CD4-positive, alpha-beta T cell (primary cell): ENCODE measurements around the gene TUBGCP2. TPM values are rescaled to one million over a fixed set of nuclear protein-coding genes. Genes with fewer than 3 reads are reported as not detected.

Source experiments
- ATAC-seq: fragments of 200-7000 bp; cut with Tn5 transposase; one replicate; pipeline ENCODE4 v1.10.0; 2022; ENCODE audit warnings: mild to moderate bottlenecking; ENCODE audit not compliant: poor library complexity
- CTCF ChIA-PET: fragments of 350-600 bp; sonication (Branson Sonifier 250); formaldehyde crosslinking; loops from one replicate; lab custom pipeline; 2021; ENCODE audit warnings: antibody characterized with exemption, inconsistent platforms; lab: Charles Lee
- POLR2A ChIA-PET: fragments of 350-600 bp; sonication (Branson Sonifier 250); formaldehyde crosslinking; loops from one replicate; lab custom pipeline; 2021; ENCODE audit warnings: antibody characterized with exemption, inconsistent platforms; lab: Charles Lee
- DNase-seq, 14 experiments: peaks; one replicate each; pipeline ENCODE4 v3.0.0-alpha.2; 2013 to 2020; ENCODE audit warnings: mixed read lengths in 2 of 14
- H3K27ac ChIP-seq, 2 donors: one replicate each; pipeline versions ENCODE4 v1.5.1 to v1.7.0; 2013; ENCODE audit warnings: low read length in 2 of 2, low read depth in 1 of 2, mild to moderate bottlenecking in 1 of 2
- H3K27me3 ChIP-seq, 2 experiments: 1 replicate in 1 of 2; 2 replicates in 1 of 2; pipeline versions ENCODE4 v1.6.1 to v1.7.0; 2013; ENCODE audit warnings: low read length in 2 of 2, control low read depth in 1 of 2, mild to moderate bottlenecking in 1 of 2, moderate library complexity in 1 of 2; ENCODE audit not compliant: insufficient read depth in 2 of 2, control insufficient read depth in 1 of 2
- H3K36me3 ChIP-seq: one replicate; pipeline ENCODE4 v1.6.1; 2013; ENCODE audit warnings: low read length, control low read depth; ENCODE audit not compliant: insufficient read depth
- H3K4me1 ChIP-seq: one replicate; pipeline ENCODE4 v1.6.1; 2013; ENCODE audit warnings: low read length, control low read depth; ENCODE audit not compliant: insufficient read depth
- H3K4me3 ChIP-seq: one replicate; pipeline ENCODE4 v1.5.1; 2013; ENCODE audit warnings: mild to moderate bottlenecking, low read length, moderate library complexity
- H3K9me3 ChIP-seq, 2 experiments: 1 replicate in 1 of 2; 2 replicates in 1 of 2; pipeline versions ENCODE4 v1.6.1 to v1.7.0; 2013; ENCODE audit warnings: low read length in 2 of 2, mild to moderate bottlenecking in 2 of 2, control low read depth in 1 of 2, moderate library complexity in 1 of 2; ENCODE audit not compliant: control insufficient read depth in 1 of 2, insufficient read depth in 1 of 2
- H3K27ac Mint-ChIP-seq: one replicate; pipeline ENCODE4 v1.8.0; 2020; ENCODE audit warnings: mixed read lengths
- H3K27me3 Mint-ChIP-seq: one replicate; pipeline ENCODE4 v1.8.0; 2021; ENCODE audit warnings: mixed read lengths
- H3K36me3 Mint-ChIP-seq: one replicate; pipeline ENCODE4 v1.8.0; 2021; ENCODE audit warnings: low read depth, mixed read lengths
- H3K4me1 Mint-ChIP-seq: one replicate; pipeline ENCODE4 v1.8.0; 2021; ENCODE audit warnings: low read depth, mixed read lengths
- H3K4me3 Mint-ChIP-seq: one replicate; pipeline ENCODE4 v1.8.0; 2020; ENCODE audit warnings: mild to moderate bottlenecking, mixed read lengths
- H3K9me3 Mint-ChIP-seq: one replicate; pipeline ENCODE4 v1.8.0; 2020; ENCODE audit warnings: mixed read lengths
- CTCF ChIP-seq: fragments of 200-600 bp; IDR thresholded peaks from one replicate; pipeline ENCODE4 v1.8.0; 2022; ENCODE audit warnings: antibody characterized with exemption, mild to moderate bottlenecking
- intact Hi-C, 2 experiments: fragments of 100-400 bp; cut with DNase I in 1 of 2; cut with micrococcal nuclease in 1 of 2; formaldehyde crosslinking; loops; one replicate each; pipeline versions ENCODE4 v1.15.1 to v1.9.0; 2023 to 2025; cut with DNase I, micrococcal nuclease
- total RNA-seq, 174 experiments: library from RNA in 2 of 174; stranded (reverse) in 2 of 174; gene quantifications; one replicate each; pipeline ENCODE4 v1.2.3 and lab custom pipeline; 2021 to 2026

TUBGCP2 gene
- total RNA-seq, 2 experiments from 2014 or later, result 89.3 to 94.2 TPM

GRCh38 chr10:133302230-133302629 is 6.4 kb downstream of the TUBGCP2 start:
- Mint-ChIP-seq H3K27me3 (no peaks in the 10 kb centered on the region), H3K9me3 (no peaks in the 10 kb centered on the region), H3K4me3 (no peak overlapping the region), H3K27ac (no peak overlapping the region), H3K36me3 (peaks cover 67% of the 10 kb centered on the region), H3K4me1 (peaks cover 15% of the 10 kb centered on the region)
- H3K27me3 ChIP-seq, result no peaks in the 10 kb centered on the region
- ATAC-seq (no peak), DNase-seq (no peak)
- H3K4me3 ChIP-seq, result no peak overlapping the region
- ChIA-PET CTCF (no interaction called here), POLR2A (no interaction called here)
- H3K4me1 ChIP-seq, result peaks cover 23% of the 10 kb centered on the region
- H3K9me3 ChIP-seq, result no peaks in the 10 kb centered on the region
- intact Hi-C loops, result no loop called here
- no peak for TF ChIP-seq CTCF
- no peak overlapping the region for H3K27ac ChIP-seq
- peaks cover 64% of the 10 kb centered on the region for H3K36me3 ChIP-seq

GRCh38 chr10:133299738-133300137 is 8.9 kb downstream of the TUBGCP2 start:
- TF ChIP-seq CTCF, result no peak
- Histone ChIP-seq H3K4me1 (peaks cover 11% of the 10 kb centered on the region), H3K9me3 (no peaks in the 10 kb centered on the region), H3K27me3 (no peaks in the 10 kb centered on the region), H3K36me3 (peaks cover 78% of the 10 kb centered on the region), H3K4me3 (no peak overlapping the region), H3K27ac (no peak overlapping the region)
- DNase-seq, result no peak
- Mint-ChIP-seq H3K9me3 (no peaks in the 10 kb centered on the region), H3K27me3 (no peaks in the 10 kb centered on the region), H3K4me1 (no peaks in the 10 kb centered on the region), H3K36me3 (peaks cover 84% of the 10 kb centered on the region), H3K4me3 (no peak overlapping the region), H3K27ac (no peak overlapping the region)
- ChIA-PET POLR2A (no interaction called here), CTCF (interaction anchor here (1.8 kb wide), 1 partner anchor 8 kb away, joined by 4 read pairs; no protein-coding TSS in a partner anchor)
- no peak for ATAC-seq
- intact Hi-C loops, result no loop called here

DNA sequence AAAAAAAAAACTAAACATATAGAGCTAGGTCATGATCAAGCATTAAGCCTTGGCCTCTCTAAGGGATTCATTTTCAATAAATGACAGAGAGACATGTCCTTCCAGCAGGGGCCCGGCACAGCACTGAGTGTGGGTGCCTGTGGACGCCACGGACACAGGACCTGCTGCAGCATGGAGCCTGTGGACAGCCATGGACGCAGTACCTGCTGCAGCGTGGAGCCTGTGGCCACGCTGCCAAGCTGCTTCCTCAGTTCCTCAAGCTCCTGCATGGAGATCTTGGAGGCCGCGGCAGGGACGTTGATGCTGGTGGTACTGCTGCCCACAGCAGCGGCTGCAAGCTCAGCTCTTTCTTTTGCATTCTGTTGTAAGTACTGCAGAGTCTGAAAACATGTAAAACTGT is 9.4 kb downstream of the TUBGCP2 start:
- Histone ChIP-seq H3K4me1 (peaks cover 9% of the 10 kb centered on the region), H3K9me3 (no peaks in the 10 kb centered on the region), H3K4me3 (no peak overlapping the region), H3K27me3 (no peaks in the 10 kb centered on the region), H3K27ac (no peak overlapping the region), H3K36me3 (peaks cover 83% of the 10 kb centered on the region)
- CTCF ChIA-PET, result interaction anchor here (1.8 kb wide), 1 partner anchor 9 kb away, joined by 4 read pairs; no protein-coding TSS in a partner anchor
- intact Hi-C loops, result no loop called here
- Mint-ChIP-seq H3K27me3 (no peaks in the 10 kb centered on the region), H3K9me3 (no peaks in the 10 kb centered on the region), H3K27ac (no peak overlapping the region), H3K36me3 (peaks cover 86% of the 10 kb centered on the region), H3K4me3 (no peak overlapping the region), H3K4me1 (no peaks in the 10 kb centered on the region)
- no peak for DNase-seq
- ATAC-seq, result no peak
- no peak for TF ChIP-seq CTCF
- POLR2A ChIA-PET, result no interaction called here
